ENCODE results near the gene KMO. TPM values are rescaled to one million over a fixed set of nuclear protein-coding genes. Genes with fewer than 3 reads are reported as not detected.

KMO gene
- total and polyA plus RNA-seq, 2 experiments from 2014 or later = 0.05 TPM; not detected in 1

- H3K27me3 Mint-ChIP-seq (ENCODE audit: insufficient read depth, low read depth, poor library complexity) = no peaks in the 10 kb centered on the region
- Histone ChIP-seq H3F3A (replicated peaks; ENCODE audit: low read depth) (no peaks in the 10 kb centered on the region), H3K27me3 (ENCODE audit: insufficient read depth) (no peaks in the 10 kb centered on the region), H3K27ac (ENCODE audit: low read depth) (no peak overlapping the region), H3K4me1 (ENCODE audit: insufficient read depth) (no peaks in the 10 kb centered on the region), H3K79me2 (replicated peaks; ENCODE audit: insufficient read depth) (no peaks in the 10 kb centered on the region), H3K4me3 (no peak overlapping the region), H4K20me1 (replicated peaks; ENCODE audit: insufficient read depth) (peaks cover 1% of the 10 kb centered on the region), H3K36me3 (ENCODE audit: insufficient read depth) (peaks cover 20% of the 10 kb centered on the region), H3K9me2 (ENCODE audit: insufficient read depth) (no peaks in the 10 kb centered on the region), H3K4me2 (no peak overlapping the region), H2AFZ (no peak overlapping the region)
- H3K9me3 Mint-ChIP-seq = no peaks in the 10 kb centered on the region
- DNase-seq (ENCODE audit: low spot score) (no peak), ATAC-seq (no peak)
- TF ChIP-seq CREB1 (CRISPR knock-in tag; IDR thresholded peaks at IDR 0.05; ENCODE audit: low read depth) = no peak
- peak overlapping the region; percentile 59; the same call in 1 of the 2 replicates for H3K27ac Mint-ChIP-seq
- no peaks in the 10 kb centered on the region for H3K4me1 Mint-ChIP-seq
- no peak overlapping the region for H3K4me3 Mint-ChIP-seq
- H3K36me3 Mint-ChIP-seq (ENCODE audit: low read depth) = peaks cover 28% of the 10 kb centered on the region; the same call in 2 of the 3 replicates
These were observed 36.4 kb upstream of the KMO start for GRCh38 chr1:241495741-241496140.

- Mint-ChIP-seq H3K36me3 (ENCODE audit: low read depth) (peaks cover 54% of the 10 kb centered on the region), H3K9me3 (no peaks in the 10 kb centered on the region), H3K27me3 (ENCODE audit: insufficient read depth, low read depth, poor library complexity) (no peaks in the 10 kb centered on the region), H3K4me3 (no peak overlapping the region), H3K27ac (no peak overlapping the region), H3K4me1 (no peaks in the 10 kb centered on the region)
- Histone ChIP-seq H2AFZ (no peak overlapping the region), H3F3A (replicated peaks; ENCODE audit: low read depth) (no peaks in the 10 kb centered on the region), H3K4me1 (ENCODE audit: insufficient read depth) (no peaks in the 10 kb centered on the region), H3K4me3 (no peak overlapping the region), H3K9me2 (ENCODE audit: insufficient read depth) (no peaks in the 10 kb centered on the region), H3K36me3 (ENCODE audit: insufficient read depth) (peaks cover 28% of the 10 kb centered on the region), H4K20me1 (replicated peaks; ENCODE audit: insufficient read depth) (peaks cover 3% of the 10 kb centered on the region; the same call in 1 of the 2 replicates), H3K27me3 (ENCODE audit: insufficient read depth) (no peaks in the 10 kb centered on the region), H3K79me2 (replicated peaks; ENCODE audit: insufficient read depth) (no peaks in the 10 kb centered on the region), H3K4me2 (no peak overlapping the region), H3K27ac (ENCODE audit: low read depth) (no peak overlapping the region)
- no peak for ATAC-seq
- peak; percentile 43 for DNase-seq (ENCODE audit: low spot score)
- TF ChIP-seq JUNB (IDR thresholded peaks at IDR 0.05; ENCODE audit: unreplicated experiment) (no peak), REST (IDR thresholded peaks at IDR 0.05; ENCODE audit: unreplicated experiment) (no peak), CTCF (conservative IDR thresholded peaks at IDR 0.05; ENCODE audit: low read depth in 2 of 2) (peak; percentile 70 to 76)
These were observed 32.3 kb upstream of the KMO start for GRCh38 chr1:241499910-241500309.

GRCh38 chr1:241503444-241503843 is 28.7 kb upstream of the KMO start:
- H3K4me1 Mint-ChIP-seq = no peaks in the 10 kb centered on the region
- no peaks in the 10 kb centered on the region for H3K27me3 ChIP-seq (ENCODE audit: insufficient read depth)
- H3K79me2 ChIP-seq (replicated peaks; ENCODE audit: insufficient read depth) = no peaks in the 10 kb centered on the region
- H3K27me3 Mint-ChIP-seq (ENCODE audit: insufficient read depth, low read depth, poor library complexity) = no peaks in the 10 kb centered on the region
- ATAC-seq = no peak
- no peak for DNase-seq (ENCODE audit: low spot score)
- no peaks in the 10 kb centered on the region for H3K9me3 Mint-ChIP-seq
- no peak overlapping the region for H3K4me3 Mint-ChIP-seq
- H2AFZ ChIP-seq = no peak overlapping the region
- H3K36me3 Mint-ChIP-seq (ENCODE audit: low read depth) = peaks cover 51% of the 10 kb centered on the region
- no peaks in the 10 kb centered on the region for H3K4me1 ChIP-seq (ENCODE audit: insufficient read depth)
- no peaks in the 10 kb centered on the region for H3K9me2 ChIP-seq (ENCODE audit: insufficient read depth)
- 0 out of 2 replicates have a peak, but pooled peaks cover 3% of the 10 kb centered on the region for H4K20me1 ChIP-seq (replicated peaks; ENCODE audit: insufficient read depth)
- H3K27ac ChIP-seq (ENCODE audit: low read depth) = no peak overlapping the region
- H3K36me3 ChIP-seq (ENCODE audit: insufficient read depth) = peaks cover 20% of the 10 kb centered on the region
- no peak overlapping the region for H3K27ac Mint-ChIP-seq
- H3F3A ChIP-seq (replicated peaks; ENCODE audit: low read depth) = no peaks in the 10 kb centered on the region
- H3K4me3 ChIP-seq = no peak overlapping the region
- no peak overlapping the region for H3K4me2 ChIP-seq
- TF ChIP-seq EZH2phosphoT487 (IDR thresholded peaks at IDR 0.05; ENCODE audit: unreplicated experiment) = no peak

All from GM23338 (cell line).